Midbrain (tissue), 1 donor: ENCODE measurements around the gene PLXNA2.

ENCODE experiments used
- DNase-seq: peaks from one replicate; lab custom pipeline; 2025; lab: John Stamatoyannopoulos, UW

PLXNA2 gene

GRCh38 chr1:208206092-208206698, 38.0 kb downstream of the PLXNA2 start:
- DNase-seq = no peak

- DNase-seq = no peak
Observed at GRCh38 chr1:208205216-208206013, 38.8 kb downstream of the PLXNA2 start.

GRCh38 chr1:208204779-208205178, 39.4 kb downstream of the PLXNA2 start:
- no peak for DNase-seq

GRCh38 chr1:208203848-208204609, 40.2 kb downstream of the PLXNA2 start:
- DNase-seq = no peak

- DNase-seq = peak; percentile 45
Observed at GRCh38 chr1:208203127-208203847, 40.9 kb downstream of the PLXNA2 start.

GRCh38 chr1:208202333-208202995, 41.7 kb downstream of the PLXNA2 start:
- DNase-seq = no peak

GRCh38 chr1:208201229-208201628, 43.0 kb downstream of the PLXNA2 start:
- DNase-seq = no peak

- DNase-seq = no peak
Observed at GRCh38 chr1:208200116-208200515, 44.1 kb downstream of the PLXNA2 start.

- DNase-seq = no peak
Observed at GRCh38 chr1:208198236-208198635, 45.9 kb downstream of the PLXNA2 start.

GRCh38 chr1:208194944-208195343, 49.2 kb downstream of the PLXNA2 start:
- no peak for DNase-seq

GRCh38 chr1:208192995-208193394, 51.2 kb downstream of the PLXNA2 start:
- DNase-seq = no peak

- DNase-seq = no peak
Observed at GRCh38 chr1:208190784-208191183, 53.4 kb downstream of the PLXNA2 start.

- no peak for DNase-seq
Observed at GRCh38 chr1:208189716-208190115, 54.5 kb downstream of the PLXNA2 start.

- no peak for DNase-seq
Observed at GRCh38 chr1:208189183-208189582, 55.0 kb downstream of the PLXNA2 start.

- no peak for DNase-seq
Observed at GRCh38 chr1:208188607-208189006, 55.6 kb downstream of the PLXNA2 start.

GRCh38 chr1:208187499-208188041, 56.6 kb downstream of the PLXNA2 start:
- DNase-seq = no peak

- DNase-seq = no peak
Observed at GRCh38 chr1:208185801-208186231, 58.4 kb downstream of the PLXNA2 start.

- no peak for DNase-seq
Observed at GRCh38 chr1:208184966-208185654, 59.1 kb downstream of the PLXNA2 start.

GRCh38 chr1:208183977-208184911, 59.9 kb downstream of the PLXNA2 start:
- no peak for DNase-seq
